Testis (tissue), 5 donors: ENCODE data around the gene ATP2A2. TPM values are rescaled to one million over a fixed set of nuclear protein-coding genes. Genes with fewer than 3 reads are reported as not detected.

Experiments
- DNase-seq: peaks from one replicate; pipeline ENCODE4 v3.0.0-alpha.2; 2019
- H3K27ac ChIP-seq, 2 donors: fragments of 200-600 bp; sonication (generic); one replicate each; pipeline ENCODE4 v1.5.1; 2019
- H3K27me3 ChIP-seq: fragments of 200-600 bp; sonication (generic); one replicate; pipeline ENCODE4 v1.5.1; 2019
- H3K36me3 ChIP-seq: fragments of 200-600 bp; sonication (generic); one replicate; pipeline ENCODE4 v1.5.1; 2017; ENCODE audit warnings: low read depth; ENCODE audit errors: missing control alignments
- H3K4me1 ChIP-seq: fragments of 200-600 bp; sonication (generic); one replicate; pipeline ENCODE4 v1.5.1; 2019
- H3K4me3 ChIP-seq, 2 donors: fragments of 200-600 bp; sonication (generic); one replicate each; pipeline ENCODE4 v1.5.1; 2017 to 2019
- H3K9me3 ChIP-seq: fragments of 200-600 bp; sonication (generic); one replicate; pipeline ENCODE4 v1.5.1; 2017
- CTCF ChIP-seq, 3 experiments: fragments of 450-650 bp in 2 of 3; fragments of 200-600 bp in 1 of 3; sonication (generic) in 1 of 3; IDR thresholded peaks; one replicate each; pipeline ENCODE4 v1.5.1; 2016 to 2019; ENCODE audit warnings: antibody characterized with exemption in 3 of 3, mild to moderate bottlenecking in 2 of 3, moderate library complexity in 1 of 3
- POLR2A ChIP-seq: fragments of 450-650 bp; IDR thresholded peaks from one replicate; pipeline ENCODE4 v1.6.1; 2017; ENCODE audit warnings: antibody characterized with exemption, mild to moderate bottlenecking, moderate library complexity
- WGBS, 2 donors: methylation state at CpG; one replicate each; pipeline ENCODE4 v1.1.5; 2018; 5-methylcytosine and 5-hydroxymethylcytosine counted together
- intact Hi-C: fragments of 100-400 bp; cut with DNase I; formaldehyde crosslinking; loops from one replicate; pipeline ENCODE4 v1.15.1; 2023; ENCODE audit warnings: low total_unique reads
- long read RNA-seq, 2 donors: transcript quantifications; one replicate each; lab custom pipeline, GENCODE V29; 2026
- polyA plus RNA-seq: library from polyadenylated mRNA; stranded (reverse); fragments of 350-450 nt; fragmentation: Illumina TruSeq; extraction: RNeasy Lipid Tissue Mini Kit (QIAGEN cat#74804); gene quantifications from one replicate; pipeline ENCODE4 v1.2.3, GENCODE V29; 2014; ENCODE audit warnings: low read depth, low replicate concordance; ENCODE audit not compliant: insufficient read depth
- total RNA-seq, 2 donors: library from RNA; depleted of rRNA; stranded (reverse); fragments of >200 nt; gene quantifications; one replicate each; pipeline ENCODE4 v1.2.3, GENCODE V29; 2016

Gene ATP2A2
- total RNA-seq (100 to 1,000 TPM; 205 to 226 TPM), polyA plus RNA-seq (291 TPM)
- long read RNA-seq, donor 1, full-length matches to known transcripts: 7 of 24 reads
- long read RNA-seq, donor 1, partial matches to known transcripts: 17 of 24 reads
- long read RNA-seq, donor 1, other reads (novel, unspliced or antisense): 0 of 24 reads
- long read RNA-seq, donor 2, full-length matches to known transcripts: 6 of 6 reads
- long read RNA-seq, donor 2, partial matches to known transcripts: 0 of 6 reads
- long read RNA-seq, donor 2, other reads (novel, unspliced or antisense): 0 of 6 reads

- Histone ChIP-seq H3K36me3 (no peaks in the 10 kb centered on the region), H3K27ac (peak within 1 kb of the TSS; percentile 96 to 99), H3K4me3 (peak within 1 kb of the TSS; percentile 96 to 97), H3K27me3 (no peaks in the 10 kb centered on the region), H3K4me1 (peaks cover 22% of the 10 kb centered on the region), H3K9me3 (no peaks in the 10 kb centered on the region)
- intact Hi-C loops: no loop called here
- 0% methylated on average over 25 to 70 of the region's 108 CpGs for WGBS, 2 donors
- peak; percentile 92 for DNase-seq
- TF ChIP-seq CTCF (IDR thresholded peaks at IDR 0.05) (no peak), POLR2A (no peak)
Observed at GRCh38 chr12:110280779-110281548, at the start of gene ATP2A2. TSS of gene ATP2A2 (plus strand) at chr12:110281247. CDS start at chr12:110281790, 543 bp downstream.

GRCh38 chr12:110233212-110233903 is 47.7 kb upstream of the ATP2A2 start:
- Histone ChIP-seq H3K4me3 (no peak overlapping the region), H3K27me3 (no peaks in the 10 kb centered on the region), H3K9me3 (no peaks in the 10 kb centered on the region), H3K36me3 (no peaks in the 10 kb centered on the region), H3K4me1 (peaks cover 30% of the 10 kb centered on the region), H3K27ac (peak overlapping the region in 1 of 2 donors; percentile 30)
- DNase-seq: no peak
- WGBS, 2 donors: 74 to 81% methylated on average over 6 of the region's 6 CpGs
- intact Hi-C loops: no loop called here
- TF ChIP-seq POLR2A: no peak
- no peak for TF ChIP-seq CTCF (IDR thresholded peaks at IDR 0.05)

- Histone ChIP-seq H3K27ac (peak overlapping the region in 1 of 2 donors; percentile 22), H3K27me3 (no peaks in the 10 kb centered on the region), H3K36me3 (no peaks in the 10 kb centered on the region), H3K4me1 (peaks cover 20% of the 10 kb centered on the region), H3K9me3 (no peaks in the 10 kb centered on the region), H3K4me3 (no peak overlapping the region)
- intact Hi-C loops: no loop called here
- 57 to 62% methylated on average over 2 of the region's 2 CpGs for WGBS, 2 donors
- TF ChIP-seq POLR2A (no peak), CTCF (IDR thresholded peaks at IDR 0.05) (no peak)
- DNase-seq: no peak
Observed at GRCh38 chr12:110234331-110234751, 46.7 kb upstream of the ATP2A2 start.

GRCh38 chr12:110234755-110235154 is 46.3 kb upstream of the ATP2A2 start:
- Histone ChIP-seq H3K4me1 (peaks cover 16% of the 10 kb centered on the region), H3K9me3 (no peaks in the 10 kb centered on the region), H3K4me3 (no peak overlapping the region), H3K27me3 (no peaks in the 10 kb centered on the region), H3K36me3 (no peaks in the 10 kb centered on the region), H3K27ac (peak overlapping the region in 1 of 2 donors; percentile 22)
- no peak for DNase-seq
- WGBS, 2 donors: 30 to 50% methylated on average over 3 of the region's 3 CpGs
- intact Hi-C loops: no loop called here
- TF ChIP-seq POLR2A: no peak
- TF ChIP-seq CTCF (IDR thresholded peaks at IDR 0.05): no peak
